H9 (cell line): ENCODE data around the gene NAPB. TPM values are rescaled to one million over a fixed set of nuclear protein-coding genes. Genes with fewer than 3 reads are reported as not detected.

Experiments used
- DNase-seq: peaks from one replicate; pipeline ENCODE4 v3.0.0-alpha.2; 2017
- H2AFZ ChIP-seq: one replicate; pipeline ENCODE4 v1.6.1; 2013; ENCODE audit warnings: mild to moderate bottlenecking, low read length, control low read depth, moderate library complexity
- H2AK5ac ChIP-seq: 2 replicates; pipeline ENCODE4 v1.6.1; 2013; ENCODE audit warnings: low read length, control low read depth, mixed read lengths; ENCODE audit not compliant: insufficient read length
- H2BK120ac ChIP-seq: one replicate; pipeline ENCODE4 v1.6.1; 2013; ENCODE audit warnings: low read depth, mild to moderate bottlenecking, low read length, control low read depth, inconsistent platforms; ENCODE audit not compliant: poor library complexity, severe bottlenecking
- H2BK12ac ChIP-seq: 2 replicates; pipeline ENCODE4 v1.6.1; 2013; ENCODE audit warnings: low read length, control low read depth, mixed read lengths, low read depth; ENCODE audit not compliant: insufficient read length
- H2BK15ac ChIP-seq: 2 replicates; pipeline ENCODE4 v1.6.1; 2013; ENCODE audit warnings: low read depth, low read length, control low read depth
- H2BK20ac ChIP-seq: one replicate; pipeline ENCODE4 v1.6.1; 2013; ENCODE audit warnings: low read depth, mild to moderate bottlenecking, low read length, control low read depth, inconsistent platforms; ENCODE audit not compliant: poor library complexity, severe bottlenecking
- H2BK5ac ChIP-seq: 2 replicates; pipeline ENCODE4 v1.6.1; 2013; ENCODE audit warnings: low read length, control low read depth, mixed read lengths; ENCODE audit not compliant: insufficient read length
- H3K14ac ChIP-seq: 2 replicates; pipeline ENCODE4 v1.6.1; 2013; ENCODE audit warnings: low read length, control low read depth; ENCODE audit not compliant: insufficient read depth
- H3K18ac ChIP-seq: 2 replicates; pipeline ENCODE4 v1.6.1; 2013; ENCODE audit warnings: low read depth, mild to moderate bottlenecking, mixed read lengths, low read length, control low read depth; ENCODE audit not compliant: insufficient read length
- H3K23ac ChIP-seq: 2 replicates; pipeline ENCODE4 v1.6.1; 2013; ENCODE audit warnings: low read length, control low read depth, mixed read lengths, low read depth; ENCODE audit not compliant: insufficient read length
- H3K23me2 ChIP-seq: 2 replicates; pipeline ENCODE4 v1.6.1; 2013; ENCODE audit warnings: low read depth, mild to moderate bottlenecking, mixed read lengths, low read length, control low read depth; ENCODE audit not compliant: insufficient read length, poor library complexity, severe bottlenecking
- H3K27ac ChIP-seq: 2 replicates; pipeline ENCODE4 v1.5.1; 2013; ENCODE audit warnings: low read length, control low read depth, mixed read lengths, low read depth; ENCODE audit not compliant: insufficient read length
- H3K27me3 ChIP-seq: 2 replicates; pipeline ENCODE4 v1.6.1; 2013; ENCODE audit warnings: low read length, control low read depth, inconsistent platforms; ENCODE audit not compliant: insufficient read depth
- H3K4ac ChIP-seq: 2 replicates; pipeline ENCODE4 v1.6.1; 2013; ENCODE audit warnings: low read depth, mild to moderate bottlenecking, control low read depth, inconsistent platforms, low read length, moderate library complexity
- H3K4me1 ChIP-seq: 2 replicates; pipeline ENCODE4 v1.6.1; 2013; ENCODE audit warnings: low read length, control low read depth, inconsistent platforms; ENCODE audit not compliant: insufficient read depth
- H3K4me2 ChIP-seq: 2 replicates; pipeline ENCODE4 v1.6.1; 2013; ENCODE audit warnings: low read length, control low read depth, mixed read lengths; ENCODE audit not compliant: insufficient read length, insufficient read depth
- H3K56ac ChIP-seq: 2 replicates; pipeline ENCODE4 v1.6.1; 2013; ENCODE audit warnings: low read depth, mild to moderate bottlenecking, mixed read lengths, low read length, control low read depth; ENCODE audit not compliant: insufficient read length
- H3K79me1 ChIP-seq: 2 replicates; pipeline ENCODE4 v1.6.1; 2013; ENCODE audit warnings: low read depth, mild to moderate bottlenecking, moderate library complexity, low read length, control low read depth, inconsistent platforms; ENCODE audit not compliant: insufficient read depth, poor library complexity, severe bottlenecking
- H3K79me2 ChIP-seq: 2 replicates; pipeline ENCODE4 v1.6.1; 2013; ENCODE audit warnings: low read length, control low read depth, inconsistent platforms; ENCODE audit not compliant: insufficient read depth
- H3K9ac ChIP-seq: 2 replicates; pipeline ENCODE4 v1.6.1; 2013; ENCODE audit warnings: low read length, control low read depth, mixed read lengths; ENCODE audit not compliant: insufficient read length; ENCODE audit errors: extremely low read depth
- H3K9me3 ChIP-seq: one replicate; pipeline ENCODE4 v1.6.1; 2013; ENCODE audit warnings: low read depth, low read length, inconsistent platforms; ENCODE audit not compliant: control insufficient read depth
- H3T11ph ChIP-seq: one replicate; pipeline ENCODE4 v1.6.1; 2013; ENCODE audit warnings: mild to moderate bottlenecking, low read length, control low read depth, inconsistent platforms
- H4K20me1 ChIP-seq: one replicate; pipeline ENCODE4 v1.6.1; 2013; ENCODE audit not compliant: control insufficient read depth, insufficient read length, insufficient read depth
- H4K5ac ChIP-seq: 2 replicates; pipeline ENCODE4 v1.6.1; 2013; ENCODE audit warnings: low read depth, mild to moderate bottlenecking, mixed read lengths, low read length, control low read depth; ENCODE audit not compliant: insufficient read length
- H4K8ac ChIP-seq: replicated peaks from 2 replicates; pipeline ENCODE4 v1.6.1; 2013; ENCODE audit warnings: low read length, control low read depth, mixed read lengths, low read depth; ENCODE audit not compliant: insufficient read length
- H4K91ac ChIP-seq: 2 replicates; pipeline ENCODE4 v1.6.1; 2013; ENCODE audit warnings: low read depth, mild to moderate bottlenecking, moderate library complexity, mixed read lengths, low read length, control low read depth; ENCODE audit not compliant: insufficient read length
- H3K27ac Mint-ChIP-seq, 3 experiments: 2 replicates in 2 of 3; 3 replicates in 1 of 3; pipeline ENCODE4 v1.8.0; 2020 to 2021; ENCODE audit warnings: mixed read lengths in 3 of 3, mild to moderate bottlenecking in 1 of 3, moderate library complexity in 1 of 3
- H3K27me3 Mint-ChIP-seq: 2 replicates; pipeline ENCODE4 v1.8.0; 2021; ENCODE audit warnings: low read depth, mild to moderate bottlenecking, moderate library complexity, mixed read lengths
- H3K36me3 Mint-ChIP-seq, 3 experiments: 2 replicates in 2 of 3; 3 replicates in 1 of 3; pipeline ENCODE4 v1.8.0; 2020 to 2021; ENCODE audit warnings: low read depth in 3 of 3, mixed read lengths in 3 of 3; ENCODE audit not compliant: insufficient read depth in 1 of 3
- H3K4me1 Mint-ChIP-seq, 2 experiments: 2 replicates each; pipeline ENCODE4 v1.8.0; 2020; ENCODE audit warnings: mixed read lengths in 2 of 2
- H3K4me3 Mint-ChIP-seq, 2 experiments: 2 replicates in 1 of 2; 3 replicates in 1 of 2; pipeline ENCODE4 v1.8.0; 2020 to 2021; ENCODE audit warnings: mild to moderate bottlenecking in 2 of 2, mixed read lengths in 2 of 2, moderate library complexity in 1 of 2
- H3K9me3 Mint-ChIP-seq, 2 experiments: 2 replicates in 1 of 2; 3 replicates in 1 of 2; pipeline ENCODE4 v1.8.0; 2020; ENCODE audit warnings: mild to moderate bottlenecking in 2 of 2, mixed read lengths in 2 of 2, moderate library complexity in 1 of 2
- CTCF ChIP-seq: fragments of 200-600 bp; sonication (generic); conservative IDR thresholded peaks from 3 replicates; pipeline ENCODE4 v1.8.0; 2021; ENCODE audit warnings: antibody characterized with exemption, mild to moderate bottlenecking
- WGBS: extraction: QIAGEN DNeasy Blood & Tissue Kit; methylation state at CpG from one replicate; pipeline ENCODE4 v1.1.7; 2013; ENCODE audit warnings: missing lambda C conversion rate, low lambda C conversion rate, mixed read lengths; ENCODE audit not compliant: insufficient read length; ENCODE audit errors: extremely low coverage; 5-methylcytosine and 5-hydroxymethylcytosine counted together
- total RNA-seq: library from RNA; stranded (reverse); gene quantifications from 2 replicates; pipeline ENCODE4 v1.2.1, GENCODE V29; 2021

Gene NAPB
- total RNA-seq, 1 experiment from 2014 or later = 10.4 TPM

GRCh38 chr20:23445596-23446217 is 24.4 kb upstream of the NAPB start:
- no peaks in the 10 kb centered on the region for H3K9me3 ChIP-seq
- WGBS = no CpG with 5 or more reads among the region's 7 CpGs

More at GRCh38 chr20:23445596-23446217, 24.4 kb upstream of the NAPB start:
- no peak for DNase-seq
- no peak overlapping the region for H3K27ac Mint-ChIP-seq
- no peaks in the 10 kb centered on the region; the same call in 1 of the 2 replicates for H3K4me1 ChIP-seq
- no peak overlapping the region for H3K4ac ChIP-seq
- no peaks in the 10 kb centered on the region for H3K23me2 ChIP-seq
- H3K4me2 ChIP-seq = no peak overlapping the region
- H3K79me1 ChIP-seq = no peaks in the 10 kb centered on the region
- TF ChIP-seq CTCF = no peak
- no peaks in the 10 kb centered on the region for H3K36me3 Mint-ChIP-seq
- H3K14ac ChIP-seq = no peak overlapping the region
- H3K23ac ChIP-seq = no peak overlapping the region
- H4K20me1 ChIP-seq = no peaks in the 10 kb centered on the region
- no peak overlapping the region for H2AK5ac ChIP-seq
- H3K9ac ChIP-seq = no peak overlapping the region
- no peak overlapping the region for H4K91ac ChIP-seq
- no peak overlapping the region for H3K4me3 Mint-ChIP-seq
- H3K56ac ChIP-seq = no peak overlapping the region
- no peak overlapping the region for H4K8ac ChIP-seq
- H2BK12ac ChIP-seq = no peak overlapping the region
- H2AFZ ChIP-seq = no peak overlapping the region
- no peak overlapping the region for H3T11ph ChIP-seq
- H3K4me1 Mint-ChIP-seq = peaks cover 5 to 8% of the 10 kb centered on the region in 2 experiments
- H2BK120ac ChIP-seq = no peak overlapping the region
- no peak overlapping the region for H3K27ac ChIP-seq
- H3K27me3 ChIP-seq = no peaks in the 10 kb centered on the region
- peaks cover 2% of the 10 kb centered on the region; the same call in 1 of the 2 replicates for H3K27me3 Mint-ChIP-seq
- no peaks in the 10 kb centered on the region for H3K9me3 Mint-ChIP-seq
- H2BK5ac ChIP-seq = no peak overlapping the region
- no peaks in the 10 kb centered on the region for H3K79me2 ChIP-seq
- no peak overlapping the region for H2BK15ac ChIP-seq
- H2BK20ac ChIP-seq = no peak overlapping the region
- no peak overlapping the region for H3K18ac ChIP-seq
- H4K5ac ChIP-seq = no peak overlapping the region
